Measurements from ENCODE around the gene IRAG1.

IRAG1 gene

DNA sequence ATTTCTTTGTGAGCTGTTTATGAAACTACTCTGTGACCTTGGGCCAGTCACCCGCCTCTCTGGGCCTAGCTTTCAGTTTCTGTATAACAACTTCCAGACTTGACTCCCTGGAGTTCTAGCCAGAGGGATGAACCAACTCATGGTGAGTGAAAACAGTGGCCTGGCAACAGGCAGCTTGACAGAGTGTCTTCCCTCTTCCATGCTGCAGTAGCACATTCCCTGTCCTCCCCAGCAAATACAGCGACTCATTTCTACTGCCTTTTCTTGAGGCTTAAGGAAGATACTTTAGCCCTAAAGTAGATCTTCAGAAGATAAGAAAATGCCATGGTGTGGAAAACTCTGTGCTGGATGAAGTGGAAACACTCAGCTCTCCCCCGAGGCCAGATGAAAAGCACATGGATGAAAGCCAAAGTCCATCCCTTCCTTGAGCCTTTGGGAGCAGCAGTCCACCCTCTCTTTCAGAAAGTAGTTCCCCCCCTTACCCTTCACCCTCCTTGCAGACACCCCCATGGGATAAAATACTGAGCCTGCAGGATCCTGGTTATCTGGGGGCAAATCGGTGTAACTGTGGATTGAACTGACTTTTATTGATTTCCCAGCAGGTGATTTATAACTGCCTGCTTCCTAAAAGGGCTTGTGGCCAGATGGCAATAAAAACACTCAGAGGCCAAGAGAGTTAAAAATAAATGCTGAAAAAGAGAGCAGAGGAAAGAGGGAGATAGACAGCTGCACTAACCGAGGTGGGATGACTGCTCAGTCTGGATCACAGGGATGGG lies 24.1 kb downstream of the IRAG1 start:
- peak; percentile 61 for DNase-seq (ENCODE audit: low read depth, low spot score)

DNA sequence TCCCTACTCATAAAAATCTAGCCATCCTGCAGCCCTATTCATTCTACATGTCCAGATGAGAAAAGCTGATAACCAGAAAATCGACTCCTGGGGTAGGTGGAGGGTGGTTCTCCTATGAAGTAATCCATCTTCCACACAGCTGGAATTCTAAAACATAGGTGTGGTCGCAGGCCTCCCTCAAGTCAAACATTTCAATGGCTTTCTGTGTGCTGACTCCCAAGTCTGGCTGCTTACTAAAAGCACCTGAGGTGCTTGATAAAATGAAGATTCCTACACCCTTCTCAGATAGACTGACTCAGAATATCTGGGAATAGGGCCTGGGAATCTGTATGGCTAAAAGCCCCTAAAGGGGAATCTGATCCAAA lies 26.1 kb downstream of the IRAG1 start:
- DNase-seq (ENCODE audit: low read depth, low spot score): no peak

DNA sequence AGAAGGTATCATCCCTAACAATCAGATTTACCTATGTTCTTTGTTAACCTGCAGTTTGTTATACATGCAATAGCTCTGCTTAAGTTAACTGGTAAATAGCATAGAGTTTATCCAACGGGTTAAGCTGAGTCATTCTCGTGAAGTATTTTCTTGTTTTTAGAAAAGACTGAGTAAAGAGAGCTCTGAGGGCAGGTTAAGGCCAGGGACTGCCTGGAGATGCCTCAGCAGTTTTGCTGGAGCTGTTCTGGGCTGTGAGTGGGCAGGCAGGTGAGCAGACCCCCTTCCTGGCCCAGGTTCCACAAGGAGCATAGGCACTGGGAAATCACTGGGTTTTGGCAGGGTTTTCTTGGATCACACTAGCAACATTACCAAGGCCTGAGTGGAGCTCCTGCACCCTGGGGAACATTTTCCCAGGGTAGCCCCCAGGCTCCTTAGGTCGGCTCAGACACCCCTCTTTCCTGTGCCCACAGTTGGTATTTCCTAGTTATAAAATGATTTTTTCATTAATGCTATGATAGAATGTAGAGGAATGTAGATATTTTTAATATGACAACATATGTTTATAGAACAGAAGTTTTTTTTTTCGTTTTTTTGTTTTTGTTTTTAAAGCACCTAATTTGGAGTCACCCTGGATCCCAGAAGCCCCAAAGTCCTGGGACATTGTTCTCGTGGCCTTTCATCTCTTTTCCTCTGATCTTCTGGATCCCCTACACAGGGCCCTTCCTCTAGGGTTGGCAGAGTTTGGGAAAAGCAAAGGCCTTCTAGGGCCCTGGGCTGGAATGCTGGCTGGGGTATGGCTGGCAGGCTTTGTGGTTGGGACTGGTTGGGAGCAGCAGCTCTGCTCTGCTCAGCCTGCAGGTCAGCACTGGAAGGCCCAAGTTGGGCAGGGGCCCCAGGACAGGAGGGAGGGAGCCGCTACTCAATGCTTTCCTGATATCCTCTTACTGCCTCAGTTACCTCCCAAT lies 26.7 kb downstream of the IRAG1 start:
- peak; percentile 45 for DNase-seq (ENCODE audit: low read depth, low spot score)

DNA sequence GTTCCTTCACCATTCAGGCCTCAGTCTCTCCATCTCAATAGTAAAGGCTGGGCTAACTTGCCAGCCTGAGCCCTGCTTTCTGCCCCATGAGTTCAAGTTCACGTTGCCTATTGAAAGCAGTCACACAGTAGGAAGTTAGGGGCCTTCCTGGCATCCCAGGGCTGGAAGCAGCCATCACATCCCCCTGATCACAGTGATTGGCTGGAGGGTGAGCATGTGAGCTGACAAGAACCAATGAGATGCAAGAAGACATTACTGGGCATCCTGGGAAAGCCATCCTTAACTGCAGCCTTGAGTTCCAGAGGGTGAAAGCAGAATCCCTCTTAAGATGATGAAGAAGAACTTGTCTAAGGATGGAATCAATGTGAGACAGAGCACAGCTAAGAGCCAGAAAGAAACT lies 29.1 kb downstream of the IRAG1 start:
- no peak for DNase-seq (ENCODE audit: low read depth, low spot score)

DNA sequence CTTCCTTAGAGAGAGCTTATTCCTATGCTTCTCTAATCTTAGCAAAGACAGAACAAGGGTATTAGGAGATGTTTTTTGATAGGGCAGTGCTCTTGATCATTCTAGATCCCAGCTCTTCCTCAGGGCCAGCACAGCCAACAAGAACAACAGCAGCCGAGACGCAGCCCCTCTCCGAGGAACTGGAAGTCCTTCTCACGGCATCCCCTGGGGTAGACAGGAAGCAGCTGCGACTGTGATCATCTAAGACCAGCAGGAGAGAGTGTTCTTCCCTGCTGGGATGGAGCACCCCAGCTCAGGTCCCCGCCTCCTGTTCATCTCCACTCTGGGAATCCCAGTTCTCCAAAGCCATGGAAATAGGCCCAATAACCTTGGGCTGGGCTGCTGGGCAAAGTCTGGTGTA lies 29.6 kb downstream of the IRAG1 start:
- no peak for DNase-seq (ENCODE audit: low read depth, low spot score)

DNA sequence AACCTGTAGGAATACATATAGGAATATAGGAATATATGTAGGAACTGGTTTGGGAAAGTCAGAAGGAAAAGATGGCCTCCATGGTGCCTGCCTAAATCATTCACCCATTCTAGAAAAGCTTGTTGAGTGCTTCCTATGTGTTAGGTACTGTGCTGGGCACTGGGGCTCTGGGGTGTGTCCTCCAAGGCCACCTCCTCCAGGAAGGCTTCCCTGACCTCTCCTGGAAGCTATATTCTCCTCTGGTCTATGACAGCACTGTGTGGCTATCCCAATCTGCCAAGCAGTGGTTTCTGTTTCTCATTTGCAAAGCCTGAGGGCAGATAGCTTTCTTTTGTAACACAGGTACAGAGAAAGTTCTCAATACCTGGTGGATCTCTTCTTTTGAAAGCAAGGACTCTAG lies 30.2 kb downstream of the IRAG1 start:
- DNase-seq (ENCODE audit: low read depth, low spot score): no peak

DNA sequence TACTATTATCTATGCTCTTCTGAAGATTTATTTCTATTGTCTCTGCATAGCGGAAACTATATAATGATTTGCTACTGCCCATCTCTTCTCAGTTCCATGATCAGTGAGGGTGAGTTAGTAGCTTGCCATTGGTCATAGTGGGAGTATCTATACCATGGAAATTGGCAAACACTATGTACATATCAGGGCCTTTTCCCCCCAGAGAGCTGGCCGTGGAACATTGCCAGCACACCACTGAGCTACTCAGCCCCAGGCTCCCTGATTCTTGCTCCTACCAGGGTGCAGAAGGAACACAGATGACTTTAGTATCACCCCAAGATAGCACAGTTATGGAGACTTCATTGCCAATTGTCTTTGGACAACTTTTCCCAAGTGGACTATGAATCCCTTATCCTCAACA lies 33.2 kb downstream of the IRAG1 start:
- no peak for DNase-seq (ENCODE audit: low read depth, low spot score)

DNA sequence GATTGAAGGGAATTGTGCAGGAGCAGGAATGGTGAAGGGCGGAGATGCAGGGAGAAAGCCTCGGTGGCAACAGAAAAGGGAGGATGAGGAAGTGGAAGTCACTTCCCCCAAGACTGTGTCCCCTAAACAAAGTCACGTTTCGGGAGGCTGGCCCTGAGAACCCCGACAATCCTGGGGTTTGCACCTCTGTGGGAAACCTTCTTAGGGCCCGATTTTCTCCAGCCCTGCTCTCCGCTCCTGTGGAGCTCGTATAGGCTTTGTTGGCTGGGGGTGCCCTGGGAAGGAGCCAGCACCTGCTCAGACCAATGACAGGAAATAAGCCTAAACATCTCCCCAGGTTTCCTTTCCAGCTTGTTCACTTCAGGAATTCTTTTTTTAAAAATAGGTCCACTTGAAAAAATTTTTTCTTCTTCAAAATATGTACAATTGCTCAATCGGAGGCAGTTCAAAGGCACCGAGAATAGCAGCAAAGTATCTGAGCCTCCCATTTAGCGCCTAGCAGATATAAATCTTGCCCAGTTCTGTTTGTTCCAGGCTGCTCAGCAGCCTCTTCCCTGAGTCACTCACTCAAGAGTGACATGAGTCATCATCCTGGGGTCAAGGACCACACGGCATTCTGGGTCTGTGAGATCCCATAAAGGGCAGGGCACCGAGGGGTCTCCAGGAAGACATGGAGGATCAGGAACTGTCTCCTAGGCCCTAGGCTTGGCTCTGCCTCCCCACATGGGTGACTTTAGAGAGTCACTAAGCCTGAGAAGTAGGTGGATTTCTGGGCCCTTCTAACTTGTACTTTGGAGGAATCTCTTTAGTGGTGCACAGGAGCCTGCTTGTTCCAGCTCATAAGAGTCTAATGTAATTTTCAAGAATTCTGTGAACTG lies 34.0 kb downstream of the IRAG1 start:
- peak; percentile 37 for DNase-seq (ENCODE audit: low read depth, low spot score)

DNA sequence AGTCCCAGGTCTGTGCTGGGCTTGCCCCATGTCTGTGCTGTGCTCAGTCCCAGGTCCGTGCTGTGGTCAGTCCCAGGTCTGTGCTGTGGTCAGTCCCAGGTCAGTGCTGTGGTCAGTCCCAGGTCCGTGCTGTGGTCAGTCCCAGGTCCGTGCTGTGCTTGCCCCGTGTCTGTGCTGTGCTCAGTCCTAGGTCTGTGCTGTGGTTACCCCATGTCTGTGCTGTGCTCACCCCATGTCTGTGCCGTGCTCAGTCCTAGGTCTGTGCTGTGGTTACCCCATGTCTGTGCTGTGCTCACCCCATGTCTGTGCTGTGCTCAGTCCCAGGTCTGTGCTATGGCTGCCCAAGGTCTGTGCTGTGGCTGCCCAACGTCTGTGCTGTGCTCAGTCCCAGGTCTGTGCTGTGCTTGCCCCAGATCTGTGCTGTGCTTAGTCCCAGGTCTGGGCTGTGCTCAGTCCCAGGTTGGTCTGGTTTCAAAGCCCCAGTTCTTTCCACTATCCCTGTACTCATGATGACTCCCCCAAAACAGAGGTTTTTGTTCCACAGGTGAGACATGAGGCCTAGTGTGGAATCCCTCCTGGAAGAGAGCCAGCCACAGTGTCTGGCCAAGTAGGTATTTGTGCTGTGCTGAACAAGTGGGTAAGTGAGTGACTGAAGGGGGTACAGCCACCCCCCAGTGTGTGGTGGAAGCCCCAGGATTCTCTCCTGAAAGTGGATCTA lies 34.8 kb downstream of the IRAG1 start:
- DNase-seq (ENCODE audit: low read depth, low spot score): no peak

DNA sequence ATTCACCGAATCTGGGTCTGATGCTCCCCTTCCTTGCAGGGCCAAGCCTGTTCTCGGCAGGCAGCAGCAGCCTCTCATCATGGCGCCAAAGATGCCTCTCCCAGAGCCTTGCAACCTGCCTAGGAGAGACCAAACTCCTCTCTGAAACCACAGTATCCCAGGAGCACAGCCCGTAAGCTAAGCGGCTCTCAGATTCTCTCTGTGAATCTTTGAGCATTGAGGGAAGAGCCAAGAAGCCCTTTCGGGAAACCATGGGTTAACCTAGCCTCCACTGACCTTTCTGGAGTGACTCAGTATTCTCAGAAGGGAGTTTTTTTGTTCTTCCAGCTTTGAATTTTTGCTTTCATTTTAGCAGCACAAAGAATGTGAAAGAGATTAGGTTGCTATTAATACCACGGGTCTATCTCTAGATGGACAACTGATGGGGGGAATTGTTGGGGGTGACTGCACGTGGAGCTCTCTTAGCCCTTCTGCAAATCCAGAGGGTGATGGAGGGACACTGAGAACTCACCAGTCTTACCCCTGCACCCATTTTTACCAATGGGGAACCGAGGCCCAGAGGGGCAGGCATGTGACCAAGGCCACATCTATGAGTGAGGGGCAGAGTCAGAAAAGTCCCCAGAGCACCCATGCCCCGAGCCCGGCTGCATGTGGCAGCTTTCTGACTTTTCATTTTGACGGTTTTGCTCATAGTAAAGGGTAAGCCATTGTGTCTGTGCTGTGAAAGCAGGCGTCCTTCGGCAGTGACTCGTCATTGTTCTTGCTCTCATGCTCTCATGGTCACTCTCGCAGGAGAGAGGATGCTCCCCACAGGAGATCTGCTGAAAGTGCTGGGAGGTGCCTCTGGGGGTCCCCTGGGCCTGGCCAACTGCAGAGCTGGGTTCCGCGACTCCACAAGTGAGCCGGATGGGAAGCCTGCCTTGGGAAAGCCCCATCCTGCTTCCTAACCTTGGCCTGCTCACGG lies 36.0 kb downstream of the IRAG1 start:
- DNase-seq (ENCODE audit: low read depth, low spot score): no peak

DNA sequence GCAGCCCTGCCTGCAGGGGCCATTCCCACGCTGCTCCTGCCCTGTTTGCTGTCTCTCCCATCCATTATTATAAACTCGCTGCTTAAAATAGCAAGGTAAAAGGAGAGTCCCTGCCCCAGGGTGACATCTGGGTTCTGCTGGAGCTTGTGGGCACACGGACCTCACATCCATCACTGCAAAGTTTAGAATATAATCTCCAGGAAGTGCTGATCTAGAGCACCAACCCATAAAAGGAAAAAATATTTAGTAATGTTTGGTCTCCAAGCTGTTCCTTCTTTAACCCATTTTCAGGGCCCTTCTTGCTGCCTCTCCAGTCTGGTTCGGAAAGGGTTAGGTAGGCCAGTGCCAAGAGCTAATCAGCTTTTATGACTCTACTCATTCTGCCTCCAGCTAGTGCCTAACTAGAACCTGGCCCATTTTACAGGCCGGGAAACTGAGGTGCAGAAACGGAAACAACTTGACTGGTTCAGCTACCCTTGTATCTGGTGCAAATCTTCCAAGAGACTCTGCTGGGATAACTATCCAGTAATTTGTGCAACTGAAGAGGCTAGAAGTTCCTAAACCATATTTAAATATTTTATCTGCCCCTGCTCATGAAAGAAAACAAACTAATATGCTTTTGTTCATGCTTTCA lies 37.5 kb downstream of the IRAG1 start:
- no peak for DNase-seq (ENCODE audit: low read depth, low spot score)

DNA sequence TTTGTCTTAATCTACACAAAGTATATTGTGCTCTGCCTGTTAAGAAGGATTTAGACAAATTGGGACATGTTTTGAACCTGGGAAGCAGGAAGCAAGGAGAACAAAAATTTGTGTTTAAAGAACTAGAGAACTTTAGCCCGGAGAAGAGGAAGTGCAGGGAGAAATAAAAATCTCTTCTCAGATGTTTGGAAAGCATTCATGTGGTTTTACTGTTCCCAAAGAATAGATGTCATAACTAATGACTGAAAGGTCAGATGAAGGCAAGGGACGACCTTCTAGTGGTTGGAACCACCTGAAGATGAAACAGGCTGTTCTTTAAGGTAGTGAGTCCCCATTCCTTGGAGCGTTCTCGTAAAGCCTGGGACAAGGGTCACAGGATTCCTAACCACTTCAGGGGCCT lies 38.3 kb downstream of the IRAG1 start:
- no peak for DNase-seq (ENCODE audit: low read depth, low spot score)

DNA sequence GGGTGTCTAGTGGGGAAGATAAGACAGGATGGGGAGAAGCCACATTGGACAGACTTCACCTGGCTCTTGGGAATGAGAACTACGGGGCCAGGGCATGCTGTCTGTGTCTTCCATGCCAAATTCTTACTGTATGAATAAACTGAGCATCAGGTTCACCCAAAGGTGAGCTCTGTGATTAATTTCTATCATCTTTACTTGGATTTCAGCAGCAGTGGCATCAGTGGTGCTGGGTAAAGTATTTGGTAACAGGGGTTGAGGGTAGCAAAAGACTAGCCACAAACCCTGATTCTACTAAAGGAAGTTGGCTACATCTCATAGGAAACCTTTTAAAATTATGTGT lies 38.8 kb downstream of the IRAG1 start:
- no peak for DNase-seq (ENCODE audit: low read depth, low spot score)

DNA sequence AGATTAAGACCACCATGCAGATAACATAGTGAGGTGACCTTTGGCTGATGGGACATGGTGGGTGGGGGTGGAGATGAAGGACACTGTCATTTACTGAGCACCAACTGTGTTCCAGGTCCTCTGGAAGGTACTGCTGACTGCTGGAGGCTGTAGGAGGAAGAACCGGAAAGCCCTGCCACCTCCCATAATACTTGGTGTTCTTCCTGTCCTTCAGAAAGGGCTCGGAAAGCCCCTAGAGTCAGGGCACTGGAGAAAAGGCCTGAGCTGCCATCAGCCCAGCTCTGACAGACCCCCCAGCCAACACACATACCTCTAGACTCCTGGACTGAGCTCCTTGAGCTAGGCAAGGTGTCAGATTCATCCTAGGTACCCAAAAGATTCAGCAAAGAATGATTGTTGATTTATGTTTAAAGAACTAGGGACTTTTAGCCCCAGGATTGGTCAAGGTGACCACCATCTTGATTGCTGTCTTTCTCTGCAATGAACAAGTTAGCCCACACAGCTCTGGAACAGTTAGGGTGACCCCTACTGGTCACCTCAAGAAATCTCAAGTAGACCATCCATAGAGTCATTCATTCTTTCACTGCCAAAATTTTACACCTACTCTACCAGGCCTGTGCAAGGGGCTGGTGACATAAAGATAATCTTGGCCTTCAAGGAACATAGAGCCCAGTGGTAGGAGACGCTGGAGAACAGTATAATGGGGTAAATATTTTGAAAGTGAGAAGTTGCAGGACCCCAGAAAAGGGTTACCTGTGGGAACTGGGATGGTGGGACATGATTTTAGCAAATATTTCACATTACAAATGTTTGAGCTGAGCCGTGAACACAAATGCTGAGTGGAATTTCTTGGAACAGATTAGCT lies 39.4 kb downstream of the IRAG1 start:
- no peak for DNase-seq (ENCODE audit: low read depth, low spot score)

DNA sequence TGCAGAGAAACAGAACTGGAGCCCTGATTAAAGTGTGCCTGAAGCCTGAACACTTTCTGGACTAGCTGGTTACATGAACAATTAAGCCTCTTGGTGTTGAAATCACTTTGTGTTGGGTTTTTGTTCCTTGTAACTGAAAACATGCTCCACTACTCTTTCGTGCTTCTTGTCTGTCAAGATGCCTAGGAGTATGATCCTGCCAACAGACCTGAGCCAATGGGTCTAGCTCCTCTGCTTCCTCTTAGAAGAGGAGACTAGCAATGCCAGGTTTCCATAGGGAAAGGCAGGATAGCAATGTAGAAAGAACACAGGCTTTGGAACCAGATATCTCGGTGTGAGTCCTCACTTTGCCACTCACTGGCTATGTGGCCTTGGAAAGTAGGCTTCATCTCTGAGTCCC lies 40.3 kb downstream of the IRAG1 start:
- DNase-seq (ENCODE audit: low read depth, low spot score): no peak

DNA sequence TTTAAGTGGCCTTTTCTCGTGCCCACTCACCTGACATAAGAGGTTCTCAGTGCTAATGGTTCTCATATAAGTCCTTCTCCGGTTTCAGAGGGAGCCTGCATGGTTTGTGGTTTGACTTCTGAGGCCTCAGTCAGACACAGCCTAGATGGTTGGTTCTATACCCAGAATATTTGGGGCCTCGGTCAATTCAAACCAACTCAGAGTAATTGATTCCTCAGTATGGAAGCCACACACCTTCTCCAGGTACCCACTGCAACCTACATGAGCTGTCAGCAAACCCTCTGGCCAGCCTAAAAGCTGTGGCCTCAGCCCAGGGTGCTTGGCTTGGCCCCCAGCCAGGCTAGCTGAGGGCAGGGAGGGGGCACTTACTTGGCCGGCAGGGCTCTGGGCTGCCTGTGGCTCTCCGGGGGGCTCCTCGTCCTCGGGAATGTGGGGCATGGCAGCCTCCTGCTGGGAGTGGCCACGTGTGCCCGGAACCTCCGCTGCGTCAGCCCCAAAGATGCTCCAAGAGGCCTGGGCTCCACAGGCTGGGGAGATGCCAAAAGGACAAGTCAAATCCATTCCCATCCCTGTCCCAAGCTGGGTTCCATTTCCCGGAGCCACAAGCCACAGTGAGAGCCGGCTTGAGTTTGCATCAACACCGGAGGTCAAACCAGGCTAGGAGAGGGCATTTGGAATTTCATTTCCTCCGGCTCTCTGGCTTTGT lies 41.7 kb downstream of the IRAG1 start:
- peak; percentile 49 for DNase-seq (ENCODE audit: low read depth, low spot score)

DNA sequence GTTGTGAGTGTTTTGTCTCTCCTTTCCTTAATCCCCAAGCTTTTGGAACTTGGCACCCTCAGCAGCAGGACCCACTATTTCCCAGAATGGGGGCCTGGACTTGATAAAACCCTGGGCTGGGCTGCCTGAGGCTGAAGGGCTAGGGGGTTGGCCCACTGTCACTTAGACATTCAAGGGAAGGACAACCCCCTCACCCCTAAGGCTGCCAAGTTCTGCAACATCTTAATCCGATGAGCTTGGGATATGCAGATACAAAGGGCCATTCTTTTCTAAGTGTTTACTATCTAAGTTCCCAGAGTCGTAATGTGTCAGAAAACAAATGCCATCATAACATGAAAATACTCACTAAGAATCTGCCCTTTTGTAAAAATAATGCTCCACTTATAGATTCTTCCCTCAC lies 42.9 kb downstream of the IRAG1 start:
- DNase-seq (ENCODE audit: low read depth, low spot score): peak; percentile 50

DNA sequence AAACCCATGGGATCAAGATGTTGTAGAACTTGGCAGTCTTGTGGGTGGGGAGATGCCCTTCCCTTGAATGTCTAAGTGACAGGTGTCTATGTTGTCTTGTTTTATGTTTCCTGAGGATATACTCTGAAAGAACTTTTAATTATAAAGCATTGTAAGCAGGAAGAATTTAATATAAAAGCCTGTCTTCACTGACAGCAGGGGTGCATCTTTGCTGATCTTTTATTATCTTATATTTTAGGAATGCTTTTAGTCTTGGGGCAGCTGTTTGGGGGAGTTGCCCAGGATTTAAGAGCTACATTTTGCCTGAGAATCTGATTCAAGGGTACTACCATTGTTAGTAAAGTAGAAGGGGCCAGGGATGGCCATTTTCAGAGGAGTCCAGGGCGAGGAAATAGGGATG lies 43.4 kb downstream of the IRAG1 start:
- no peak for DNase-seq (ENCODE audit: low read depth, low spot score)
